SKM-1 (cell line): Measurements from ENCODE around the gene RTN4R.

Experiments used
- DNase-seq: peaks from one replicate; lab custom pipeline; 2025; ENCODE audit not compliant: unreplicated experiment; lab: John Stamatoyannopoulos, UW

Gene RTN4R

GRCh38 chr22:20231514-20232236 is 36.4 kb downstream of the RTN4R start:
- DNase-seq = no peak

- no peak for DNase-seq
Observed at GRCh38 chr22:20230777-20231420, 37.2 kb downstream of the RTN4R start.

- no peak for DNase-seq
Observed at GRCh38 chr22:20229916-20230775, 38.0 kb downstream of the RTN4R start.

- no peak for DNase-seq
Observed at GRCh38 chr22:20228939-20229272, 39.2 kb downstream of the RTN4R start.

- DNase-seq = no peak
Observed at GRCh38 chr22:20228055-20228938, 39.8 kb downstream of the RTN4R start.

- no peak for DNase-seq
Observed at GRCh38 chr22:20227363-20227762, 40.8 kb downstream of the RTN4R start.

GRCh38 chr22:20226760-20227350 is 41.3 kb downstream of the RTN4R start:
- no peak for DNase-seq

GRCh38 chr22:20226077-20226716 is 41.9 kb downstream of the RTN4R start:
- DNase-seq = no peak

GRCh38 chr22:20225693-20225966 is 42.5 kb downstream of the RTN4R start:
- no peak for DNase-seq

- DNase-seq = no peak
Observed at GRCh38 chr22:20224917-20225692, 43.0 kb downstream of the RTN4R start.

GRCh38 chr22:20224256-20224626 is 43.9 kb downstream of the RTN4R start:
- no peak for DNase-seq

GRCh38 chr22:20223421-20224255 is 44.5 kb downstream of the RTN4R start:
- no peak for DNase-seq

- no peak for DNase-seq
Observed at GRCh38 chr22:20222764-20223420, 45.2 kb downstream of the RTN4R start.

- no peak for DNase-seq
Observed at GRCh38 chr22:20221421-20222340, 46.4 kb downstream of the RTN4R start.

- DNase-seq = no peak
Observed at GRCh38 chr22:20220629-20221026, 47.5 kb downstream of the RTN4R start.

- DNase-seq = no peak
Observed at GRCh38 chr22:20219667-20220628, 48.2 kb downstream of the RTN4R start.
